ENCODE results near the gene NAA80. TPM values are rescaled to one million over a fixed set of nuclear protein-coding genes. Genes with fewer than 3 reads are reported as not detected.

The NAA80 gene
- total and polyA plus RNA-seq, 2 of the 13 experiments (the other 11 are each of a cell fraction or from before 2014, with no cell fraction given): 3.4 to 8.7 TPM

GRCh38 chr3:50294089-50294488 lies 5.1 kb downstream of the NAA80 start:
- CTCF ChIA-PET (ENCODE audit: low intra/inter-chr PET ratio, low total read pairs): no interaction called here
- H4K20me1 ChIP-seq (ENCODE audit: insufficient read depth, low read length): no peaks in the 10 kb centered on the region
- BruUV-seq (replicated peaks): no TSS peak
- H3K27ac ChIP-seq (ENCODE audit: extremely low read length, insufficient read depth, low read length): peak overlapping the region; percentile 72
- DNase-seq (ENCODE audit: low spot score): no peak
- WGBS (ENCODE audit: low lambda C conversion rate): 95% methylated on average over 3 of the region's 4 CpGs
- intact Hi-C loops (cut with micrococcal nuclease; ENCODE audit: unreplicated experiment) (no loop called here), in situ Hi-C loops (cut with HindIII; ENCODE audit: extremely low pct_ligation_motif_present, low pct_unique_long_range_greater_than_20kb) (no loop called here)
- H3K9ac ChIP-seq (ENCODE audit: insufficient read depth, low read depth, low read length): no peak overlapping the region
- H3K36me3 ChIP-seq (replicated peaks in 1 of 2; ENCODE audit: control insufficient read depth in 1 of 2, insufficient read depth in 2 of 2, low read length in 2 of 2): peaks cover 12 to 17% of the 10 kb centered on the region in 2 experiments
- no peak for FAIRE-seq
- no peak overlapping the region for H3K4me2 ChIP-seq (ENCODE audit: low read depth, low read length)
- H2AFZ ChIP-seq (ENCODE audit: low read length): no peak overlapping the region
- peaks cover 44% of the 10 kb centered on the region for H3K4me1 ChIP-seq (ENCODE audit: insufficient read depth, low read length)
- TF ChIP-seq CSRNP2 (CRISPR knock-in tag; conservative IDR thresholded peaks at IDR 0.05; ENCODE audit: low read depth) (no peak), ZNF121 (CRISPR knock-in tag; IDR thresholded peaks at IDR 0.05) (peak; percentile 61; the same call in 1 of the 2 replicates), ZNF644 (CRISPR knock-in tag; IDR thresholded peaks at IDR 0.05; ENCODE audit: low read depth) (no peak), GLI4 (CRISPR knock-in tag; IDR thresholded peaks at IDR 0.05; ENCODE audit: borderline replicate concordance) (no peak), ZNF556 (CRISPR knock-in tag; IDR thresholded peaks at IDR 0.05; ENCODE audit: borderline replicate concordance) (no peak)
- POLR2A ChIA-PET: interaction anchor here (1.2 to 3.4 kb wide), 3 partner anchors 8 to 34 kb away, joined by 4 to 36 read pairs (median 25); partner anchors contain the start of gene HYAL1
- H3K9me3 ChIP-seq (ENCODE audit: low read length): no peaks in the 10 kb centered on the region
- ATAC-seq: no peak
- H3K27me3 ChIP-seq (ENCODE audit: control insufficient read depth in 1 of 2, insufficient read depth in 2 of 2, low read length in 2 of 2): no peaks in the 10 kb centered on the region; a peak in 1 of 5 replicates
- no peak overlapping the region for H3K4me3 ChIP-seq (replicated peaks in 1 of 3; ENCODE audit: insufficient read depth in 1 of 3, low read depth in 2 of 3, low read length in 3 of 3)
- peaks cover 20% of the 10 kb centered on the region for H3K79me2 ChIP-seq (ENCODE audit: insufficient read depth, low read length)
